Omental fat pad (tissue), 4 donors: ENCODE measurements around the gene UGT1A5. TPM values are rescaled to one million over a fixed set of nuclear protein-coding genes. Genes with fewer than 3 reads are reported as not detected.

Experiments used
- ATAC-seq: fragments of 150-250 bp; one replicate; pipeline ENCODE4 v1.9.1; 2016; ENCODE audit warnings: mild to moderate bottlenecking, moderate library complexity; ENCODE audit not compliant: low FRiP score
- DNase-seq: peaks from one replicate; pipeline ENCODE4 v3.0.0-alpha.2; 2019; ENCODE audit warnings: low spot score
- CTCF ChIP-seq, 3 donors: fragments of 450-650 bp; IDR thresholded peaks; one replicate each; pipeline ENCODE4 v1.5.1; 2016 to 2017; ENCODE audit warnings: antibody characterized with exemption in 3 of 3, mild to moderate bottlenecking in 3 of 3, moderate library complexity in 2 of 3
- total RNA-seq, 4 donors: library from RNA; depleted of rRNA; stranded (reverse); fragments of >200 nt; gene quantifications; one replicate each; pipeline ENCODE4 v1.1.0, GENCODE V29; 2016

UGT1A5 gene
- total RNA-seq, 4 donors from 2014 or later: not detected

GRCh38 chr2:233796254-233796653 lies 83.5 kb downstream of the UGT1A5 start:
- ATAC-seq (no peak), DNase-seq (no peak)
- TF ChIP-seq CTCF (IDR thresholded peaks at IDR 0.05): no peak

GRCh38 chr2:233798335-233799086 lies 85.8 kb downstream of the UGT1A5 start:
- TF ChIP-seq CTCF (IDR thresholded peaks at IDR 0.05): no peak
- DNase-seq (no peak), ATAC-seq (no peak)

GRCh38 chr2:233799087-233799665 lies 86.5 kb downstream of the UGT1A5 start:
- DNase-seq: no peak
- no peak for ATAC-seq
- TF ChIP-seq CTCF (IDR thresholded peaks at IDR 0.05): no peak

- DNase-seq (no peak), ATAC-seq (no peak)
- no peak for TF ChIP-seq CTCF (IDR thresholded peaks at IDR 0.05)
Observed at GRCh38 chr2:233799716-233800115, 87.0 kb downstream of the UGT1A5 start.

GRCh38 chr2:233800208-233800607 lies 87.5 kb downstream of the UGT1A5 start:
- no peak for ATAC-seq
- no peak for TF ChIP-seq CTCF (IDR thresholded peaks at IDR 0.05)
- DNase-seq: no peak

GRCh38 chr2:233801357-233802131 lies 88.8 kb downstream of the UGT1A5 start:
- DNase-seq (no peak), ATAC-seq (no peak)
- TF ChIP-seq CTCF (IDR thresholded peaks at IDR 0.05): no peak
